Nucleus accumbens (tissue), 56 donors: Measurements from ENCODE around the gene LRRC56.

Source experiments
- DNase-seq, 56 donors: peaks; one replicate each; lab custom pipeline; 2025; lab: John Stamatoyannopoulos, UW

Gene LRRC56

DNA sequence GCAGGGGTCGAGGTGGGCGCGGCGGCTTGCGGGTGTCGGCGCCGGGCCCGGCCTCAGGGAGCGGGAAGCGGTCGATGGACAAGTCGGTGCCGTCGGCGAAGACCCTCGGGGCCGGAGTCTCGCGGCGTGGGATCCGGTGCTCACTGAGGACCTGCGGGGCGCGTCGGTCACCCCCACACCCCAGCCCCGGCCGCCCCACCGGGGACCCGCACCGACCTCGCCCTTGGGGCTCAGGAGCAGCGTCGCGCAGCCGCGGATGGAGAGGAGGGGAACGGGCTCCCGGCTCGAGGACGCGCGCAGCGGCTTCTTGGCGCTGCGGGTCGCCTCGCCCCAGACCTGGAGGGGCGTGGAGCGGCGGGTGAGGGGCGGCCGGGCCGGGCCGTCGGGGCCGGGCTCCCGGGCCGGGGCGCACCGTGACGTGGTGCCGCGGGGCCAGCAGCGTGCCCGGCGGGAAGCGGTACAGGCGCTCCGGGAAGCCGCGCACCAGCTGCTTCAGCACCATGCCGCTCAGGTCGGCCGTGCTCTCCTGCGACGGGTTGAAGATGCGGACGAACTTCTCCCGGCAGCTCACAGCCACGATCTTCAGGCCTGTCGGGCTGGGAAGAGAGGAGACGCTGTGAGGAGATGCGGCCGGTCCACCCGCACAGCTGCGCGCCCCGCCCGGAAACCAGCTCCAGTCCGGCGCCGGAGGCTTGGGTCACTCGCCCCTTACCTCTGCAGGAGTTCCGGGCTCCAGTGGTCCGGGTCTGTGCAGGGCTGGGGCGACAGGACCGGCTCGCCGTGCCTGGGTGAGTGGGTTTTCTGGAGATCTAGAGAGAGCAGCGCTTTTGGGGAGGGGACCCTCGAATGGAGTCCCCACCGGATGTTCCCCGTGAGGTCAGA lies 18.7 kb downstream of the LRRC56 start:
- no peak for DNase-seq

DNA sequence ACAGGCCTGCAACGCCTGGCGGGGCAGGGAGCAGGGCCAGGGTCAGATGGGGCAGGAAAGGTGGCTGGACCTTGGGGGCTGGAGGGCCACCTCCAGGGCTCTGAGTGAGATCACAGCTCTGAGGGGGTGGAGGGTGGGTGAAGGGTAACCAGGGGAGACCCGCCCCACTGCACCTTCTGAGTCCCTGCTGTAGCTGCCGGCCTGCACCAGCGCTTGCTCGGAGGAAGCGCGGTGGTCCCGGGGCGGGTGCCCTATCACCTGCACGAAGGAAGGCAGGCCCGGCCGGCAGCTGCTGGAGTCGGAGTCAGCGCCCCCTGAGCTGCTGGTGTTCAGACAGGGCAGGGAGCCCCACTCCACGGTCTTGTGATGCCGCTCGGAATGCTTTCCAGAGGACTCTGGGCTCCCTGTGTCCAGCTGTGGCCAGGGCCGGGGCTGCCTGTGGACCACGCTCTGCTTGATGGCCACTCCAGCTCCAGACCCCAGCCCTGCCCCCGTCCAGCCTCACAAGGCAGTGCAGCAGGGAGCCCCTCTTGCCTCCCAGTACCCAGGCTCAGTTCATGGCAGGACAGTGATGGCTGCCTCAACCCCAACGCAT lies 19.4 kb downstream of the LRRC56 start:
- DNase-seq = no peak

DNA sequence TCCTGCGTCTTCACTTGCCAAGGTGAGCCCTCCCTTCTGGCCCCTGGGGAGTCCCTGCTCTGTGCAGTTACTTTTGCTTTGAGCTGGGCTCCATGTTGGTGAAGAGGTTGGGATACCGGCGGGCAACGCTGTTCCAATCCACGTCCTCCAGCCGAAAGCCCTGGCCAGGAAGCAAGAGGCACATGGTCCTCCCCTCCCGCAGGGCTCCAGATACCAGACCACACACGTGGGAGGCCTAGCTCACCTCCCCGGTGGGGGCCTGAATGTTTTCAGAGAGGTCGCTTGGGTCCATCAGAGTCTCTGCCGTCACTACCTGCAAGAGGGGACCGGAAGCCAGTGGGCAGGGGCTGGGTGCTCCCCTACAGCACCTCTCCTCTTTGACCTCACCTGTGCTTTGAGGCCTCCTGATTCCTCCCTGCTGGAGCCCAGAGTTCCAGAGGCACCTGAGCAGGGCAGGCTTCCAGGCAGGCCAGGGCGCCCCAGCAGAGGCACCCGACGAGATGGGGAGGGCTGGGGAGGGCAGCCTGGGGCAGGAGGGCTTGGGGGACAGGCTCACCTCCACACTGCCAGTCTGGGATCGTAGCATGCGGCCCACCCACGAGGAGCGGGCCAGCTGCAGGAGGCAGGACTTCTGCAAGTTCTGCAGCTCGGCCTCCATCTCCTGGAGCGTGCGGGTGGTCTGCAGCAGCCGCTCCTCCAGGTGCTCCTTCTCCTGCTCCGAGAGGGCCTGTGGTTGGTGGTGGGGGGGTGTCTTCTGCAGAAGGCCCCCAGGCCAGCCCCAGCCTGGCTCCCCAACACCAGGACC lies 20.2 kb downstream of the LRRC56 start:
- no peak for DNase-seq

DNA sequence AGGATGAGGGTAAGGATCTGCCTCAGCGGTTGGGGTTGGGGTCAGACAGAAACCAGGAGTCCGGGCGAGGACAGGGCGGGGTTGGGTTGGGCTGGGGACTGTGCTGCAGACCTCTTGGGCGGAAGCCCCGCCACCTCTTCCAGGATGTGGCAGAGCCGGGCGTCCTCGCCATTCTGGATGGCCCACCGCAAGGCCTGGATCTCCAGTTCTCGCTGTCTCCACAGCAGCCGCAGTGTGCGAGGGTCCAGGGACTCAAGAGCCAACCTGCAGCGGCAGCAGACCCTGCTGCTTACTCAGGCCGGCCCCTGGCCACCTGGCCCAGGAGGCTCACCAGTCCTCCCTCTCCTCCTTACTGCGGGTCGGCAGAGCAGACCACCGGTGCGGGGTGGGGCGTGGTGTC lies 21.2 kb downstream of the LRRC56 start:
- no peak for DNase-seq

DNA sequence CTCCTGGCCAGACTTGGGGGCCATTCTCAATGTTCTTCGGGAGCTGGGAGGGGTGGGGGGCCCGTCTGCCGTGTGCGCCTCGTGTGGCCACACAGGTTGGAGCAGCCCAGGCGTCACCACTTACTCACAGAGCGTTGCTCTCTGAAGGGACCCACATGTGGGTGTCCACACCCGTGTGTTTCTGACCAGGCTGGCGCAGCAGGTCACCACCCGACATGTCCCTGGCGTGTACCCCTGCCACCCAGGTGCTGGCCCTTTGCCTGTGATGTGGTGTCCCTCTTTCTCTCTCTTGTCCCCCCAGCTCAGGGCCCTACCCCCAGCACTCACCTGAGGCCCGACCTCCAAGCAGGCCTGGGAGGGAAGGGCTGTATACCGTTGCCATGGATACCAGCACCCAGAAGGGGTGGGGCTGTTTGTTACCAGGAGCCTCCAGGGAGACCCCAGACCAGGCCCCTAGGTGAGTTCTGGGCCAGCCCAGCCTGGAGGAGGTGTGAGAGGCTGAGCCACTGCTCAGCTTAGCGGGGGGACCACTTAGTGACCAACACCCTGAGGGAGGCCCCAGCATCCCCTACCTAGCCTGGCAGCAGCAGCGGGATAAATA lies 21.8 kb downstream of the LRRC56 start:
- DNase-seq = no peak

DNA sequence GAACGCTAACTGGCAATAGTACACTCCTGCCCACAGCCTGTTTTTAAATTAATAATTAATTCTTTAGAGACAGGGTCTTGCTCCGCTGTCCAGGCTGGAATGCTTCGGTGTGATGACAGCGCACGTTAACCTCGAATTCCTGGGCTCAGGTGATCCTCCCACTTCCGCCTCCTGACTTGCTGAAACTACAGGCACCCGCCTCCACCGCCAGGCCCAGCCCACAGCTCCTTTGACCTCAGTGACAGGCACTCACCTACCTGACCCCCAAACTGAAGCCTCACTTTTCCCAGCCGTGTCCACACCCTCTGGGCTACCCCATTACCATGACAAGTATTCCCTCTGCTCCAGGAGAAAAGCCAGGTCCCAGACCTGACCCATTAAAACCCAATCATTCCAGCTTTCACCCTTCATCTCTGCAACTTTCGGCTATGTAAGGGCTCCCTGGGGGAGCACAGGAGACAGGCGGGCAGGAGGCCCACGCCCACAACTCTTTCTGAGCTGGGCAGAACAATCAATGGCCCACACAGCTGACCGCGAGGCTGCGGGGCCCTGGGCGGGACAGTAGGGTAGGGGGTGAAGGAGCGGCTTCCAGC lies 22.5 kb downstream of the LRRC56 start:
- DNase-seq = no peak

DNA sequence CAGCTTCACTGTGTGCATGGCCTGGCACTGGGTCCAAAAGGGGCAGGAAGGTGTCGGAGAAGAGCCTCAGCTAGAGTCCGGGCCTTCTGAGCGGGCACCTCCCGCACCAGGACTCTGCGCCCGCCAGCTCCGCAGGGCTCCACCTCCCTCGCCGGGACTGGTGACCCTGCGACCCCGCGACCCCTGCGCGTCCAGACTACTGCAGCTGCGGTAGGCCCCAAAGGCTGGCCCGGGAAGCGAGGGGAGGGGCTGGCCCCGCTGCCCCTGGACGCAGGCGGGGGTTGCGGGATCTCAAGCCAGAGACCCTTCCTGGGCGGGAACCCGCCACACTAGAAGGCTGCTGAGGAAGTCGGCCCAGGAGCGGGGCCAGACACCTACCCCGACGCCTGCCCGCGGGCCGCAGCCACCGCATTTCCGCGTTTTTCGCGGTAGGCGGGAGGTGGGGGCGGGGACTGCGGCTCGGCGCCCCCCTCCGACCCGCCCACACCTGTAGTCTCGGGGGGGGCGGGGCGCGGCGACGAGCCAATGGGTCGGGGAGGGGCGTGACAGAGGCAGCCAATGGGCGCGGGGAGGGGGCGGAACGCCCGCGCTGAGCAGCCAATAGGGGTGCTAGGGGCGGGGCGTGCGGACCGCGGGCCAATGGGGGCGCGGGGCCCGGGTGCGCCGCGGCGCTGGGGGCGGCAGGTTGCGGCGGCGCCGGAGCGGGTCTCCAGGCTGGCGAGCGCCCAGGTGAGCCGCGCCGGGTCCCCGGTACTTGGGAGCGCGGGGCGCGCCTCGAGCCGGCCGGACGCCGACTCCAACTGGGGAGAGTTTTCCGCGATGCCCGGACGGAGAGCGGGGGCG lies 23.2 kb downstream of the LRRC56 start, which contains the start of the genes LMNTD2 and RASSF7:
LMNTD2 (minus strand) TSS at position 434 of the 843 bp plus-strand sequence; CDS start at position 412, 22 bp downstream.
RASSF7 (plus strand) TSS at position 666 of the 843 bp plus-strand sequence. CDS start 799 bp downstream, outside the sequence.
- peak in 55 of 56 donors; percentile 39 to 93 (median 76) for DNase-seq

DNA sequence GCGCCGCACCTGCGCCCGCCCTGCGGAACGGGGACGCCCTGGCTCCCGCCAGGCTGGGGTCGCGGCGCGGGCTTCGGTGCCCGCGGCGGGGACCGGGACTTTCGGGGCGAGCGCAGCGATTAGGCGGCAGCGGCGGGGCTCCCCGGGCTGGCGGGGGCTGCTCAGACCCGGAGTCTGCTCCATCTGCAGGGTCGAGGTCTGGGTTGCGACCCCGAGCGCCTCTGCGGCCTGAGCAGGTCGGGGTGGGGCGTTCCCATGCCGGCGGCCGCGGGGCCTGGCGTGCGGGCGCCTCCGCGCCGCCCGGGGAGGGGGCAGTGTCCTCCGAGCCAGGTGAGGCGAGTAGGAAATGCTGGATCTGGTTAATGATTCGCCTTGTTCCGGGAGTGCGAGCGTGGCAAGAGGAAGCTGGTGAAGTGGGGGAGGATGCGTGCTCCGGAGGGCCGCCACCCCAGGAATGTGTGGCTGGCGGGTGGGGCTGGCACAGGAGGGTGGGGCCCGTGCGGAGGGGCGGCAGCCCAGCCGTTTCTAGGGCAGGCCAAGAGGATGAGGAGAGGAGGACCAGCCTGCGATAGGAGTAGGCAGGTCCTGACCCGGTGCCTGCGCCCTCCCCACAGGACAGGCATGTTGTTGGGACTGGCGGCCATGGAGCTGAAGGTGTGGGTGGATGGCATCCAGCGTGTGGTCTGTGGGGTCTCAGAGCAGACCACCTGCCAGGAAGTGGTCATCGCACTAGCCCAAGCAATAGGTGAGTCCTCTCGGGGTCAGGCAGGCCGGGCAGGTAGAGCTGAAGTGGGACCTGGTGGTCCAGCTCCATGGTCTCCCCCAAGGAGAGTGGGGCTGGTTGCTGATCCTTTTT lies 24.0 kb downstream of the LRRC56 start:
- DNase-seq = peak in 5 of 56 donors; percentile 20 to 45 (median 38)

DNA sequence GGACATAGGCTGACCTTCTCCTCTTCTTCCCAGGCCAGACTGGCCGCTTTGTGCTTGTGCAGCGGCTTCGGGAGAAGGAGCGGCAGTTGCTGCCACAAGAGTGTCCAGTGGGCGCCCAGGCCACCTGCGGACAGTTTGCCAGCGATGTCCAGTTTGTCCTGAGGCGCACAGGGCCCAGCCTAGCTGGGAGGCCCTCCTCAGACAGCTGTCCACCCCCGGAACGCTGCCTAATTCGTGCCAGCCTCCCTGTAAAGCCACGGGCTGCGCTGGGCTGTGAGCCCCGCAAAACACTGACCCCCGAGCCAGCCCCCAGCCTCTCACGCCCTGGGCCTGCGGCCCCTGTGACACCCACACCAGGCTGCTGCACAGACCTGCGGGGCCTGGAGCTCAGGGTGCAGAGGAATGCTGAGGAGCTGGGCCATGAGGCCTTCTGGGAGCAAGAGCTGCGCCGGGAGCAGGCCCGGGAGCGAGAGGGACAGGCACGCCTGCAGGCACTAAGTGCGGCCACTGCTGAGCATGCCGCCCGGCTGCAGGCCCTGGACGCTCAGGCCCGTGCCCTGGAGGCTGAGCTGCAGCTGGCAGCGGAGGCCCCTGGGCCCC lies 24.8 kb downstream of the LRRC56 start:
- DNase-seq = no peak

DNA sequence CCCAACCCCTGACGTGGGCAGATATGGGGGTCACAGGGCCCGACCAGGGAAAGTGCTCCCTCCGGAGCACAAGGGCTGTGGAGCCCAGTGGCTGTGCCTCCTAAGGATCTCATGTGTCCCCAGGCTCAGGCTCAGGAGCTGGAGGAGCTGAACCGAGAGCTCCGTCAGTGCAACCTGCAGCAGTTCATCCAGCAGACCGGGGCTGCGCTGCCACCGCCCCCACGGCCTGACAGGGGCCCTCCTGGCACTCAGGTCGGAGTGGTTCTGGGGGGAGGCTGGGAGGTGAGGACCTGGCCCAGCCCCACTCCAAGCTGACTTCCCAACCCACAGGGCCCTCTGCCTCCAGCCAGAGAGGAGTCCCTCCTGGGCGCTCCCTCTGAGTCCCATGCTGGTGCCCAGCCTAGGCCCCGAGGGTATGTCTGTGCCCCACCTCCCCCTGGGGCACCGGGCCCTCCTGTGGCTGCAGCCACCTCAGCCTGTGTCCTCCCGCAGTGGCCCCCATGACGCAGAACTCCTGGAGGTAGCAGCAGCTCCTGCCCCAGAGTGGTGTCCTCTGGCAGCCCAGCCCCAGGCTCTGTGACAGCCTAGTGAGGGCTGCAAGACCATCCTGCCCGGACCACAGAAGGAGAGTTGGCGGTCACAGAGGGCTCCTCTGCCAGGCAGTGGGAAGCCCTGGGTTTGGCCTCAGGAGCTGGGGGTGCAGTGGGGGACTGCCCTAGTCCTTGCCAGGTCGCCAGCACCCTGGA lies 25.9 kb downstream of the LRRC56 start:
- DNase-seq = no peak

DNA sequence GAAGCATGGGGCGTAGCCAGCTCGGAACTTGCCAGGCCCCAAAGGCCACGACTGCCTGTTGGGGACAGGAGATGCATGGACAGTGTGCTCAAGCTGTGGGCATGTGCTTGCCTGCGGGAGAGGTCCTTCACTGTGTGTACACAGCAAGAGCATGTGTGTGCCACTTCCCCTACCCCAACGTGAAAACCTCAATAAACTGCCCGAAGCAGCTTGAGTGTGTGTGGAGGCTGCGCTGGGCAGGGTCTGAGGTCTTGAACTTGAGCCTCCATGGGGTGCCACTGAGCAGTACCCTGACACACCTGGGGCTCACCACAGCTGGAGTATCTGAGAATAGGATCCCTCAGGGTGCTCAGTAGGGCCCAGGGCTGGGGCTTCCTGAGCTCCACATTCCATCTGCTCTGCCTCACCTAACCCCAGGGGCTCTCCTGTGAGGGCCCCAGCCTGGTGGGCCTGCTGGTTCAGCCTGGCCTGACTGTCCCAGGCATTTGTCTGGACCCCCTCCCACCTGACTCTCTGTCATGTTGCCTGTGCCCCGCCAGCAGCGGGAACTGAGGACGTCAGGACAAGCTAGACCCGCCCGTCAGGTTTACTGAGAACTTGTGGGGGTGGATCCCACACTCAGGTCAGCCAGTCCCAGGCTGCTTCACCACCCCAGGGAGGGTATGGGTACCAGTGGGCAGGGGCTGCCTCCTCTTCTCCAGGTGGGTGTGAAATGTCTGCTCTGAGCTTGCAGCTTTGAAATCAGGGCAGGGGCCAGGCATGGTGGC lies 26.7 kb downstream of the LRRC56 start:
- DNase-seq = no peak

DNA sequence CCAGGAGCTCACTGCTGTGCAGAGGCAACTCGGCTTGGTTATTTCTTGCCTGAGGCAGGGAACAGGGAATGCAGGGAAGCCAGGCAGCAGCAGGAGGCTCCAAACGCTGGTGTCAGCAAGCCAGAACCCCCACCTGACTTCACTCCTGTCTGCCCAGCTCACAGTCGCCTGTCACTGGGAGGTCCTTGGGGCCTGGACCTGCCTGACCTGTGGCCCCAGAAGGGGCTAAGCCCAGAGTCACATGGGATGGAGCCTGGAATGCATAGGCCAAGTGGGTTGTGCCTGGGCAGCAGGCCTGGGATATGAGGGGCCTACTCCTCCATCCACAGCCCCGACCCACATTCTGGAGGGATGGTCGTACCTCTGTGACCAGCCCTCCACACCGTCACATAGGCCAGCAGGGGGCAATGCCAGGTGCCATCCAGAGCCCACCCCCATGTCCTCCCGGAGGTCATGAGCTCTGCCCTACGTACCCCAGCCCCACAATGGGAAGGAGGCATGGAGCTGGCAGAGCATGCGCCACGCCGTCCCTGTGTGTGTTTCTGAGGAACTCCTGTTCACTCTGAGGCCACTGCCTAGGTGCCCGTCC lies 28.7 kb downstream of the LRRC56 start:
- no peak for DNase-seq

DNA sequence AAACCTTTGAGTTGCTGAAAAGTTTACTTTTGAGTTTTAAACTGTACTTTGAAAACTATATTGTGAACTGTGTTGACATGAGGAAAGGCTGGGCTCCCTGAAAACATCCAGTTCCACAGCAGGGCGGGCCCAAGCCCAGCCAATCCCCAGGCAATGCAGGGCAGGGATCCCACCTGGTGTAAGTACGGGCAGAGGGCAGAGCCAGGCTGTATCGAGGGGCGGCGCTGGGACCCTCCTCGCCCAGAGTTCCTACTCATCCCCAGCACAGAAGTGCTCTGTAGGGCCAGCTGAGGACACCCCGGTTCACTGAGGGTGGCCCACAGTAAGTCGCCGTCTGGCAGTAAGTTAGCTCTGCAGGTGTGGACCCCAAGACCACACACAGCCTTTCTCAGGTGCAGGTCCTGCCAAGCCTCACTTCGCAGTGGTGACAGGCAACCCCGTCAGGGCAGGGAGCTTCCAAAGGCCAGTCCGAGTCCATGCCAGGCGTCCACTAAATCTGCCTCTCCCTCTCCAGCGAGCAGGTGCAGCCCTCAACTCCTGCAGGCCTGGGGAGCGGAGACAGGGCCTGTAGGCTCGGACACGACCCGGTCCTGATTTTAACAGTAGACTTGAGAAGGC lies 29.8 kb downstream of the LRRC56 start:
- no peak for DNase-seq

DNA sequence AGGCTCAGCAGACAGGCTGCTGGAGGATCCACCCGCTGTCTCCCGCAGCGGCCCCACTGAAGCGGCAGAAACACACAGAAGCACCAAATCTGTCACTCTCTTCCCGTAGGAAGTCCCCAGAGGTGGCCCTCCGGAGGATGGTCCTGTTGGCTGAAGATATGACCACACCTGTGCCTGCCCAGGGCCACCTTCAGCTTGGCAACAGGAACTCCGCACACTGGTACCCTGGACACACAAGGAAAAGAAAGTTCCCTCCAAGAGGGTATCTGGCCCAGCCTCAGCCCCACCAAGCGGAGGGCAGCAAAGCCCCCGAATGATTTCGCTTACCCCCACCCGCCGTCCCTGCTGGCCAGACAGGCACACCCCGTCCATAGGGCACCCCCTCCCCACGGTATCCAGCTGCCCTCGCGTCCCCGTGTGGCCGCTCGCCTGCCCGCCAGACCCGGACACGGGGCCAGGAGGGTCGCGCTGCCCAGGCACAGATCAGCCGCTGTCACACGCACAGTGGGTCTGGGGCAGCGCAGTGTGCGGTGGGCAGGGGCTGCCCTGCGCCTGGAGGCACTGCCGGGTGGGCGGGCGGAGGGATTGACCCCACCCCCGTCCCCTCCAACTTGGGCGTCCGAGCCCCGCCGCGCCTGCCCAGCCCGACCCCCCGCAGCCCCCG lies 30.4 kb downstream of the LRRC56 start:
- no peak for DNase-seq
